ENCODE measurements around the gene NEGR1.

The NEGR1 gene

DNA sequence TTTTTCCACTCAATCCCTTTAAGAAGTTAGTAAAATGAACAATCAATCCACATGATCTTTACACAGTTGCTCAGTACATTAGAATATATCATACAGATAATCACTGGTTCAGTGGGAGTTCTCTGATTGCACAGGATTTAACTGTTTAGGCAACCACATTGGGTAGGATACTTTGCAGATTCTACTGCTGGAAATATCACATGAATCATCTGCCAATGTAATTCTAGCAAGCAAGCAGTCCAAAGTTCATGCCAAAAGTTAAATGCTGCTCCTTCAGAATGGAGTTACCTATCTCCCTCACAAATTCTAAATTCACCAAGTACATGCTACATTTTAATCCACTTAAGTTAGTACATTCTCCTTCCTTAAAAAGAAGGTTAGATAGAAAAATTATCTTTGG lies 52.4 kb downstream of the NEGR1 start:
- no peak for DNase-seq

DNA sequence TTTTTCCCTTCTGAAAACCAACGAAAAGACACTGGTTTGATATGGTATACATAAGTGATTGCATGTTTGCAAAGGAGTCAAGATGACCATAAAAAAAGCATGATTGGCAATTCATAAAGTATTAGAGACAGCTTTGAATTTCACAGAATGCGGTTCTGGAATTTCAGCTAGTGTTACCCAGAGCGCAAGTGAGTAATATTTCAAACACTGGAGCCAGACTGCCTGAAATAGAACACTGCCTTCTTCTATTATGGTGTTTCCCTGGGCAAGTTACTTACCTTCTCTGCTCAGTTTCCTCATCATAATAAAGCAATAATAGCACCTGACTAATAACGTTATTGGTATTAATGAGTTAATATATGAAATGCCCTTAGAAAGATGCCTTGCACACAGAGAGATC lies 54.7 kb downstream of the NEGR1 start:
- DNase-seq: no peak

DNA sequence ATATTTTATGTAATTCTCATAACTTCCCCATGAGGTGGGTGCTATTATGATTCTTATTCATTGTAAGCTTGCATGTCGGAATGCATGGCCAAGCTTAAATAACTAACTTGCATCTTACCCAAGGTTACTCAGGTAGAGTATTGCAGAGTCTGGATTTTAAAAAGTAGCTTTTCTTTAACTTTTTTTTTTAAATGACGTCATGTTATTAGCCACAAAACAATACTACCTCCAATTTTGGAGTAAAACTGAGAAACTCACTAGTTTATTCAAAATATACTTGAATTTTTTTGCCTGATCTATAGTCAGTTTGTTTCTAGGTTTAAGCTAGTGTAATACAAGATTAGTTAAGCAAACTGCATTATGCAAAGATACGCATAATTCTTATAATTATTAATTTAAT lies 57.8 kb downstream of the NEGR1 start:
- no peak for DNase-seq

DNA sequence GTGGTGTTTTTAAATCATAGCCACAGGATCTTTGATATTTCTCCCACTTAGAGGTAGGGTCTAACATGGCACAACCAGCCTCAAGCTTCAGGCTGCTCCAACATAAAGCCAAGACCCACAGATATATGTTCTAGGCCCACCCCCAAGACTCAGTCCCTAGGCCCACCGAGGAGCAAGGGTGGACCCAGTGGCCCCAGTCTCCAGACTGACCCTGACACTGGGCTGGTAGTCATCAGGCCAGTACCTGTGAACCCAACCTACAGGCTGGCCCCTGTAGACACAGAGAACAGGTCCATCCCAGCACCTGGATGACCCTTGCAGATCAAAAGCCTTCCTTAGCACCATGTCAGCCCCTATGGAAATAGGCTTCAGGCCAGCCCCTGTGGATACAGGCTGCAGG lies 60.5 kb downstream of the NEGR1 start:
- no peak for DNase-seq

DNA sequence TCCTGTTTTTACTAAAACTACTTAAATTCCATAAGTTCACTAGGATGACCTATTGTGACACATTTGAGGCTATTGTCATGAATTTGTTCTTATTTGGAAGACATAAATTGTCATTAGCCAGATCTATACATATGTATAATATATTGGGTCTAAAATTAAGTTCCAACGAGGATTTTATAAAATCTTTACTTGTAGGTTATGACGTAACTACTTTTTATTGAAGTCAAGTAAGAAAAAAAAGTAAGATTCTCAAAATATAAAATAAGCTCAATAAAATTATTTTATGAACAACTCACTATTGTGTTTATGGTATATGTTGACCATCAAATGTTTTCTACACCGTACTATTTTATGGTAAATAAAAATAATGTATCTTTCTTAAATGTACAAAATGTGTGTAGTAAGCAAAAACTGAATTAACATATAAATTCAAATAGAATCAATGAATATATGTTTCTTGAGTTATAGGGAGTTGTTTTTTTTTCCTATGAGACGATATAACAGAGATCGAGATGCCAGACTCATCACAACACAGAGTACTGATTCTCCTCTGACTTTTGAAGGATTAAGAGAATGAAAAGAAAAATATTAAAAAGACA lies 64.1 kb downstream of the NEGR1 start:
- no peak for DNase-seq

DNA sequence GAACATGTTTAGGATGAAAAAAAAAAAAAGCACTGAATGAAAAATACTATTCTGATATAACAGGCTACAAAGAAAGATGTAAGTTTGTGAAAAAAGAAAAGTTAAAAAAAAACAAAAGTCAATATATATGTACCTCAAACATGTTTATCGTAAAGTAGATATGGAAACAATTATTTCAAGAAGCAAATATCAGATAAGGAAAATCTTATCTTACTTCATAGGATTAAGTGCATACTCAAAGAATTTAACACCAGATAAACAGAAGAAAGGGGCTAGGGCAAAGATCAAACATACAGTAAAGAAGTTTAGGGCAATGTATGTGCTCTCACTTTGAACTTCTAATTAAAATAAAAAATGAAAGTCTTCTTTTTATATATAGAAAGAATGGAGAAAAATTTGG lies 75.3 kb downstream of the NEGR1 start:
- no peak for DNase-seq

DNA sequence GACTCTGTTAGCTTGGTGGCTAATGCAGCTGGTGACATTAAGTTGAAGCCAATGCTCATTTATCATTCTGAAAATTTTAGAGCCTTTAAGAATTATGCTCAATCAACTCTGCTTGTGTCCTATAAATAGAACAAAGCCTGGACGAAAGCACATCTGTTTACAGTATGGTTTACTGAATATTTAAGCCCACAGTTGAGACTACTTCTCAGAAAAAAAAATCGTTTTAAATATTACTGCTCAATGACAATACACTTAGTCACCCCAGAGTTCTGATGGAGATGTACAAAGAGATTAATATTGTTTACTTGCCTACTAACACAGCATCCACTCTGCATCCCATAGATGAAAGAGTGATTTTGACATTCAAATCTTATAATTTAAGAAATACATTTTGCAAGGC lies 79.6 kb downstream of the NEGR1 start:
- DNase-seq: no peak

DNA sequence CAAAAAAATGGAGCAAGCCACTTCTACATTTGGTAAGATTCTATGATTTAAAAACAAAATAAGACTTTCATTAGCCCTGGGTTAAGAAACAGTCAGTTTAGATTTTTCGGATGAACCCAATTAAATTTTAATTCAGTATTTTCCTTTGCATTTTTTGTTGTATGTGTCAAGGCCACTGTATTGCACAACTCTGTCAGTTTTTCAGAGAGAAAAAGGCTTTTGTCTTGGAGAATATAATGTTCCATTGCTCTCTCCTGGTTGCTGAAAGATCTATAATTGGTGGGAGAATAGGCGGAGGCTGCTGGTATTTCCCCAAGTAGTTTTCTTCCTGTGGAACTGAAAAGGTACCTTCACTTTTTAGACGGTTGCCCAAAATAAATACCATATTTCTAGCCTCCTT lies 84.6 kb downstream of the NEGR1 start:
- no peak for DNase-seq

DNA sequence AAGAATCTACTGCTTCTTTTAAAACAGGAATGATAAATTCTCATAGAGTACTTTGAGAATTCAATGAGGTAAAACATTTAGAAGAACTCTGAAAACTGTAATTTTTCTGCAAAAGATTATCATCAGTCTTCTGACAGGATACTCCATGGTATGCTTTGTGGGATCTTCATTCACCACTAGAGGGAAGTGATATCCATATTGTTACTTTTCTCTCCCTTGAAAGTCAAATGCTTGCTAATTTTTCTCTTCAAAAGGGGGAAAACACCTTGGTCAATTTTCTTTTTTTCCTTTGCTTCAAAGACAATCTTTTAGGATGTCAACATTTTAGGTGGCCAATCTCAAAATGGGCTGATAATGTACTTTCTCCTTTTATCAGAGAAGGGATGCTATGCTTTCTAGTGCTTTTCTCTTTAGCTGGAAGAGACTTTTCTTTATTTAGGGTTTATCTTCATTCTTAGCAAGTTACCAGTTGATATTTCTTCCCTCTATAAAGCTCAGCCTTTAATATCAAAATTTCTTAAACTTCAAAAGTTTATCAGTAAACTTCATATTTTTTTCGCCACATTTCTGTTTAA lies 95.5 kb downstream of the NEGR1 start:
- DNase-seq: no peak

DNA sequence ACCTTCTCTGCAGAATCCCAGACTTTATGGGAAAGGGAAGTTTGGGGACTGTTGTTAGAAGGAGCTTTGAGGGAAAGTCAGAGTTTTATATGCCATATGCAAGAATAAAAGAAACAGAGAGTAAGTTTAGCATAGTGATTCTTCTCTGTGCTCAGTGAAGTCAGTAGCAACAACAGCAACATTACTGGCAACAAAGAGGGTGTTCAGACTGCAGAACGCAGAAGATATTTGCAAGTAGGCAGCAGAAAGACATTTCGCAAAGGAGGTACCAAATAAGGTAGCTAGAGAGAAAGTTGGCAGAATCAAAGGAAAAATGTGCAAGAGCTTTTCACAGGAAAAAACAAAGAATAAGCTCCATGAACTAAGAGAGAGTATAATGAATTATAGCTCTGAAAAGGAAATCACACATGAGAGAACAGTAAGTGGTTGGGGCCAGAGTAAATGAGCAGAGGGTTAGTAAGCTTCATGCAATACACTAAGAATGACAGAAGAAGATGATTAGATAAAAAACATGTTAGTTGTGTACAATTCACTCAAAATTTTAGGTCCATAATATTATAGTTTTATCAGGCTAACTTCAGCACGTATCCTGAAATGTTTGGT lies 98.1 kb downstream of the NEGR1 start:
- no peak for DNase-seq

DNA sequence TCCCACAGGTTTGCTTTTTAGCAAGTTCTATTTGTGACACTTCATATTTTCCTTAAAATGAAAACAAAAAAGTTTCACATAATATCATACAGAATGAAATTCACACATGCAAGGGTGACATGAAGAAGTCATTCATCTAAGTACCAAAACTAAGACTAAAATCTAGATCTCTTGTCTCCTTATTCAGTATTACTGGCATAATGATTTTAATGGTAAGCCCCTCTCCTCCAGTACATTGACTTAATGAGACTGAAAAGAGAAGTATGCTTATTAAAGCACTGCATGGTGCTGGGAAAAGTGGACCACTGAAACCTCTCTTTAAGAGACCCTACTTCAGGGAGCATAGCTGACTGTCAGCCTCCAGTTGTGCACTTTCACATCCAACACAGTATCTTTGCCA lies 99.5 kb downstream of the NEGR1 start:
- no peak for DNase-seq

DNA sequence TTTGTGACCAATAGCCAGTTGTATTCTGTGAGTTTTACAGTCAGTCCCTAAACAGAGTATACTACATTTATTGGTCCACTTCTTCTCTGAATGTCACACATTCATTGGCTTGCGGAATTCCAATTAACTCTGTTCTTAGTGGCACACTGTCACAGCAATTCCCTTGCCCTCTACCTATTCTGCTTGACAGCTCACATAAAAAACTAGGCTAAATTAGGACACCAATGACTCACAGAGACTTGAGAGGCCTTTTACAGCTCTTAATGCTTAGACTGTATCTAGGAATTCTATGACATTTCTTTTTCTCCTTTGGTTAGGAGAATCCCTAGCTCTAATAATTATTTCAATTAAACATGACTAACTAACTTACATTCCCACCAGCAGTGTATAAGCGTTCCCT lies 104.1 kb downstream of the NEGR1 start:
- no peak for DNase-seq

DNA sequence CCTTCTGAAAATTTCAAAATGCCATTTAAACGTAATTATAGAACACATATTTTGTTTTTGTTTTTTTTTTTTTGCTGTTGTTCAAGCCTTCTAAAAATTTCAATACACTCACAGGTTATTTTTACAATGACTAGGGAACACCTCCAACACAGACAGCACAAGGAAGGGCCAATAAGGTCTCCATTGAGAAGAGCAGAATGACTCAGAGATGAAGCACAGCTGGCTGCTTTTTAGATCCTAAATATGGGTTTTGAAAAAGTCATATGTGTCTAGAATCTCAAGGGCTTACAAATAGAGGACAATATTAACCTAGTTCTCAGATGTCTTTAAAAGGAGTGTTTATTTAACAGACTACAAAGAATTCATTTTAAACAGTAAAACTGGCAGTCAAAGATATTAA lies 104.6 kb downstream of the NEGR1 start:
- DNase-seq: no peak

DNA sequence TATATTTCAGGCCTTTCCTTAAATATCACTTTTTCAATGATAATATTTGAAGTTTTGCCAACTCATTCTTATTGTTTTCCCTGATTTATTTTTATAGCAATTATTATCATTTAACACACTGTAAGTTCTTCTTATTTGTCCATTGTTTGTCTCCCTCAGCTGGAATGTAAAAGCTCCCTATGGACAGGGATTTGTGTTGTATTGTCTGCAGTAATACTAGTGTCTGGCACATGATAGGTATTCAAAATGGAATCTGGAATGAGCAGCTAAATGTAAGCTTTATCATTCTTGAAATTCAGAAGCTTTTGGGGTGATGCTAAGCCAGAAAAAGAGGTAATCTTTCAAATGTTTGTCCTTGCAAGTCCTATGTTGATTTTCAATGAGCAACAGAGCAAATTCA lies 112.1 kb downstream of the NEGR1 start:
- no peak for DNase-seq

DNA sequence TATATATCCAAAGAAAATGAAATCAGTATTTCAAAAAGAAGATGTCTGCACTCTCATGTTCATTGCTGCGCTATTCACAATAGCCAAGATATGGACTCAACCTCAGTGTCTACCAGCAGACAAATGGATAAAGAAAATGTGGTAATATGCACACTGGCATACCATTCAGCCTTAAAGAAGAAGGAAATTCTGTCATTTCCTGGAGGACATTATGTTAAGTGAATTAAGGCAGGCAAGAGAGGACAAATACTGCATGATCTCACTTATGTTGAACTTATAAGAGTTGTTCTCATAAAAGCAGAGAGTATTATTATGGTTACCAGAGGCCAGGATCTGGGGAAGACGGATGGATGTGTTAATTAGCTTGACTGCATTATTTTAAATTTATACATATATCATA lies 115.9 kb downstream of the NEGR1 start:
- no peak for DNase-seq

DNA sequence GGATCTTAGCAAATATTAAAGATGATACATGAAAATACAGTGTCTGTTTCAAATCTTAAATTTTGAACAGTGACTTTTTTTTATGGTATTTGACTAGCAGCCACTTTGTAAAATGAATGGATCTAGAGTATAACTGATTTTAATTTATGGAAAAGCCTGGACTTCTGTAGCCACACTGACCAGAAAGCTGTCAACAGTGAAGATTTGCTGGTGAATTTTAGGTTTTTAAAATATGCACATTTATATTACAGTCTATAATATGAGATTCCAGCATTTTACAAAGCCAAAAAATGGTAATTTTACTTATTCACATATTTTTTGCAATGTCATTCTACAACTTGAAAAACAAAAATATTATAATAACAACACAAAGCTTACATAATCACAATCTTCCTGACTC lies 131.8 kb downstream of the NEGR1 start:
- no peak for DNase-seq

DNA sequence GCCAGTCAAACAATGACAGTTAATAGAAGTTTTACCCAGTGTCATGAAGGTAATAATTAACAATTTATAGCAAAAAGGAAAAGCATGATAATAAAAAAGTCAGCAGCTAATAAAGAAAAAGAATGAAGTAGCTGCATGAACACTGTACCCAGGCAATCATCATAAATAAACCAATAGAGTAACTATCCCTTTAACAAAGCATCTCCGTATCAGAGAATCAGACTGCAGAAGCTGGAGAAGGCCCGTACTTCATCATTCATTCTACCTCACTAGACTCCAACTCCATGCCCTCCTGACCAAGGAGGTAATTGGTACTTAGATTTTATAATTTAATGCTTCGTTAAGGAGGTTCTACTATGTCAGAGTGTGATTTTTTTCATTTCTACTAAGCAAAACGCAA lies 140.5 kb downstream of the NEGR1 start:
- DNase-seq: no peak

DNA sequence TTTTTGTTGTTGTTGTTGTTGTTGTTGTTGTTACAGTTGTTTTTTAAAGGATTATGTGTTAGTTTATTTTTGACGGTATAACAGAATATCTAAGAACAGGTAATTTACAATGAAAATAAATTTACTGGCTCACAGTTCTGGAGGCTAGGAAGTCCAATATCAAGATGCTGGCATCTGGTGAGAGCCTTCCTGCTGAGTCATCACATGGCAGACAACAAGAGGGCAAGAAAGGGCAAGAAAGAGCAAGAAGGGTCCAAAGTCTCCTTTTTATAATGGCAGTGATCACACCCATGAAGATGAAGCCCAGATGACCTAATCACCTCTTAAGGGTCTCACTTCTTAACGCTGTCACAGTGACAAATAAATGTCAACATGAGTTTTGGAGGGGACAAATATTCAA lies 142.1 kb downstream of the NEGR1 start:
- DNase-seq: no peak

DNA sequence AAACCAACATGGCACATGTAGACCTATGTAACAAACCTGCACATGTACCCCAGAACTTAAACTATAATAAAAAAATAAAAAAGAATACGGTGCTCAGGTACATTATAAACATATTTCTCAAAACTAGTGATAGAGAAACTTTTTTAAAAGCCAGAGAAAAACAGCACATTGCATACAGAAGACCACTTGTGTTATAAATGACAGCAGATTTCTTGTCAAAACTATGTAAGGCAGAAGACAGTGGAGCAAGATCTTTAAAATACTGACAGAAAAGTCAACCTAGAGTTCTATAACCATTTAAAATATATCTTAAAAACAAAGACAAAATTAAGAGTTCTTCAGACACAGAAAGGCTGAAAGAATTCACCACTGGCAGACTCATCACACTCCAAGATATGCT lies 144.7 kb downstream of the NEGR1 start:
- DNase-seq: no peak

DNA sequence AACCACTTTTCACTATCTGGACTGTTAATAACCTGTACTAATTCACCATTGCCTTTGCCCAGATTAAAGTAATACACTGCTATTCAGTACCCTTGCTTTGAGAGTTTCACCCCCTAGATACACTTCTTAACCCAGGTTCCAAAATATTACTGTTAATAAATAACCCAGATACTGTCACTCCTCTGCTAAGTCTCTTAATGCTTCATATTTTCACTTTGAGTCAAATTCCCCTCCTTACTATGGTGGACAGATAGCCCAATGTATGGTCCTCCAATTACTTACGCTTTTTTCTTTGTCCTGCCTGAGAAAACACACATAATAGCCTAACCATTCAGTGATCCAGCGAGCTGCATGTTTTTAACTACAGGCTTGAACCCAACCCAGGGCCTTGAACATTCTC lies 152.5 kb downstream of the NEGR1 start:
- no peak for DNase-seq

DNA sequence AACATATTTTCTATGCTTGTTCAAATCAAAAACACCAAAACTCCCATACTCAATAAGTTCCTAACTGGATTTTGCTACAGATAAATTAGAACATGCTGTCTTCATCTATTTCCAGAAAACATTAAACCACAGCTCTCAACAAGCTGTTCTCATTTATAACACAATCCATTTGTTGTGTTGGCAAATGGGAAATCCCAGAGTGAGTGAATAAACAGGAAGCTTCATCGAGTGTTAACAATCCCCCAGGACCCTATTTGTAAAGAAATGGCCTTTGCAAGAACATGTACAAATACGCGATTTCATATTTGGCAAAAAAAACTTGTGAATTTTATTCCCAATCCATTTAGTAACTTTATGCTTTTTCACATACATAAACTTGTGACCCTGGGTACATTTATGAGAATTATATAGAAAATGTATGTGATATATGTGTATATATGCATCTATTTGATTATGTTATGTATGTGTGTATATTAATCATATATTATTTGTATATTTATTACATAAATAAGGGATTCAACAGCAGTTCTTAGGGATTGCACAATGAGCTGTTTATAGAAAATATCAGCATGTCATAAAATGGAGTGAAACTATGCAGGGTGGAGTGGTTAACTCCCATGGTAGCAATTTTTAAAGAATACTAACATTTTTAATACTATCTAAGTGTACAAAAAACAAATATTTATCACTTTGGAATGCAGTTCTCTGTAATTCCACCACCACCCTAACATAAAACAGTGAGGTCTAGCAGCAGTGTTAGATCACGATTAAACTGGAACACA lies 160.0 kb downstream of the NEGR1 start:
- DNase-seq: no peak

DNA sequence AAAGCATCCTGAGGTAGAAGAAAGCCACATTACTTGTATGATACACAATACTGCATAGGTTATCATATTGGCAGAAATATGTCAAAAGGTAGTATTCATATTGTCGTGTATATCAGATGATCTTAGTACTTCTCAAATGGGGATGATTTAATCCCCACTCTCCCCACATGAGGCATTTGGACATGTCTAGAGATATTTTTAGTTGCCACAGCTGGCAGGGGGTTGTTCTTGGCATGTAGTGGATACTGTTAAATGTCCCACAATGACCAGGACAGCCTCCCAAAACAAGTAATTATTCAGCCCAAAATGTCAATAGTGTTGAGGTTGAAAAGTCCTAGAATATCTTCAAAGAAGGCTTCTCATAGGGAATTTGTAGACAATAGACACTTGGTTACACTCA lies 162.8 kb downstream of the NEGR1 start:
- DNase-seq: no peak

DNA sequence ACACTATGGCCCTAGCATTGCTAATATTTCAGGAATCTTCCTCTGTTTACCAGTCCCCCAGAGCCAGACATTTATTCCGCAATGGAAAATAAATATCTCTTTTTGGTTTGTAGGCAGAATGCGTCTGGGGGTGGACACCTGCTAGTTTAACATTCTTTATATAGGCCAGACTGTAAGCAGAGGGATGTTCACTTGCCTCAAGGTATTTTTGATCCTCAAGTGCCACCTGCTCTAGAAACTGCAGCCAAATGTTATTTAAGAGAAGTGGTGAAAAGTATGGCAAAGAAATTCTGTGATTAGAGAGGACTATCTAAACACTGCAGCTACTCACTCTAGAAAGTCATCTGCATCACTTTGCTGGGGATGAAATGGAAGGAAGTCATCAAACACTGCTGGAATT lies 164.7 kb downstream of the NEGR1 start:
- DNase-seq: no peak

DNA sequence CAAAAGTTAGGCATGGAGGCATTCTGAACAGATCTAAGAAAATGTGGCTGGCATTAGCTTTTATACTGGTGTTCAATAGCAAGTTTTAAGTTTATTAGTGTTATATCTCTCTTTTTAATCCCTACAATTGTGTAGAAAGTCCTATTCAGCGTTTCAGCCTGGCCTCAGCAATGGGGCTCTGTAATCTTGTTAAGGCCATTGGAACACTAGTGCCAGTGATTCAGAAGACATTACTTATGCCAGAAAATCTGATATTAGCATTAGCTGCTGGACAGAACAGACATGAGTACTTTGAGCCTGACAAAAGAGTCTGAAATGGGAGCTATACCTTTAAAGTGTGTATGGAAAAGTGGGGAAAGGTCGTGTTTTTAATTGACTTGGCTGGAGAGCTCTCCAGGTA lies 167.0 kb downstream of the NEGR1 start:
- no peak for DNase-seq
